Body of pancreas (tissue), 4 donors: ENCODE measurements around the gene CD4.

ENCODE experiments used
- POLR2A ChIP-seq, 3 donors: fragments of 450-650 bp; IDR thresholded peaks; one replicate each; pipeline ENCODE4 v1.6.1; 2016; ENCODE audit warnings: antibody characterized with exemption in 3 of 3, mild to moderate bottlenecking in 2 of 3
- TF ChIP-seq, protein P1 (sequence below), 7 experiments: fragments of 450-650 bp in 4 of 7; fragments of 200-600 bp in 3 of 7; sonication (generic) in 3 of 7; IDR thresholded peaks; one replicate each; pipeline ENCODE4 v1.5.1; 2016 to 2019; ENCODE audit warnings: antibody characterized with exemption in 7 of 7

GRCh38 chr12:6771509-6772330 is 17.6 kb upstream of the CD4 start:
- TF ChIP-seq POLR2A (IDR thresholded peaks at IDR 0.05): no peak
- TF ChIP-seq, protein P1, sequence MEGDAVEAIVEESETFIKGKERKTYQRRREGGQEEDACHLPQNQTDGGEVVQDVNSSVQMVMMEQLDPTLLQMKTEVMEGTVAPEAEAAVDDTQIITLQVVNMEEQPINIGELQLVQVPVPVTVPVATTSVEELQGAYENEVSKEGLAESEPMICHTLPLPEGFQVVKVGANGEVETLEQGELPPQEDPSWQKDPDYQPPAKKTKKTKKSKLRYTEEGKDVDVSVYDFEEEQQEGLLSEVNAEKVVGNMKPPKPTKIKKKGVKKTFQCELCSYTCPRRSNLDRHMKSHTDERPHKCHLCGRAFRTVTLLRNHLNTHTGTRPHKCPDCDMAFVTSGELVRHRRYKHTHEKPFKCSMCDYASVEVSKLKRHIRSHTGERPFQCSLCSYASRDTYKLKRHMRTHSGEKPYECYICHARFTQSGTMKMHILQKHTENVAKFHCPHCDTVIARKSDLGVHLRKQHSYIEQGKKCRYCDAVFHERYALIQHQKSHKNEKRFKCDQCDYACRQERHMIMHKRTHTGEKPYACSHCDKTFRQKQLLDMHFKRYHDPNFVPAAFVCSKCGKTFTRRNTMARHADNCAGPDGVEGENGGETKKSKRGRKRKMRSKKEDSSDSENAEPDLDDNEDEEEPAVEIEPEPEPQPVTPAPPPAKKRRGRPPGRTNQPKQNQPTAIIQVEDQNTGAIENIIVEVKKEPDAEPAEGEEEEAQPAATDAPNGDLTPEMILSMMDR (IDR thresholded peaks at IDR 0.05): no peak
